Type B pancreatic cell (in vitro differentiated cells): ENCODE data around the gene ADGRF5. TPM values are rescaled to one million over a fixed set of nuclear protein-coding genes. Genes with fewer than 3 reads are reported as not detected.

Source experiments
- DNase-seq: peaks from one replicate; pipeline ENCODE4 v3.0.0; 2021; ENCODE audit warnings: mixed read lengths; ENCODE audit not compliant: unreplicated experiment; ENCODE audit errors: extremely low spot score
- H3K27ac Mint-ChIP-seq: 2 replicates; pipeline ENCODE4 v1.8.0; 2021; ENCODE audit warnings: mild to moderate bottlenecking, mixed read lengths
- H3K27me3 Mint-ChIP-seq: 2 replicates; pipeline ENCODE4 v1.8.0; 2021; ENCODE audit warnings: mixed read lengths
- H3K36me3 Mint-ChIP-seq: 2 replicates; pipeline ENCODE4 v1.8.0; 2021; ENCODE audit warnings: mixed read lengths
- H3K4me1 Mint-ChIP-seq: one replicate; pipeline ENCODE4 v1.8.0; 2021; ENCODE audit warnings: mixed read lengths; ENCODE audit not compliant: unreplicated experiment
- H3K4me3 Mint-ChIP-seq: 2 replicates; pipeline ENCODE4 v1.8.0; 2021; ENCODE audit warnings: mild to moderate bottlenecking, mixed read lengths
- H3K9me3 Mint-ChIP-seq: 2 replicates; pipeline ENCODE4 v1.8.0; 2021; ENCODE audit warnings: mixed read lengths
- CTCF ChIP-seq: fragments of 200-600 bp; sonication (generic); conservative IDR thresholded peaks from 2 replicates; pipeline ENCODE4 v1.5.0; 2021; ENCODE audit warnings: antibody characterized with exemption, mild to moderate bottlenecking
- total RNA-seq: library from RNA; stranded (reverse); gene quantifications from 2 replicates; pipeline ENCODE4 v1.2.1, GENCODE V29; 2021; ENCODE audit warnings: low replicate concordance

Gene ADGRF5
- total RNA-seq, 1 donor from 2014 or later, result 0.58 TPM

DNA sequence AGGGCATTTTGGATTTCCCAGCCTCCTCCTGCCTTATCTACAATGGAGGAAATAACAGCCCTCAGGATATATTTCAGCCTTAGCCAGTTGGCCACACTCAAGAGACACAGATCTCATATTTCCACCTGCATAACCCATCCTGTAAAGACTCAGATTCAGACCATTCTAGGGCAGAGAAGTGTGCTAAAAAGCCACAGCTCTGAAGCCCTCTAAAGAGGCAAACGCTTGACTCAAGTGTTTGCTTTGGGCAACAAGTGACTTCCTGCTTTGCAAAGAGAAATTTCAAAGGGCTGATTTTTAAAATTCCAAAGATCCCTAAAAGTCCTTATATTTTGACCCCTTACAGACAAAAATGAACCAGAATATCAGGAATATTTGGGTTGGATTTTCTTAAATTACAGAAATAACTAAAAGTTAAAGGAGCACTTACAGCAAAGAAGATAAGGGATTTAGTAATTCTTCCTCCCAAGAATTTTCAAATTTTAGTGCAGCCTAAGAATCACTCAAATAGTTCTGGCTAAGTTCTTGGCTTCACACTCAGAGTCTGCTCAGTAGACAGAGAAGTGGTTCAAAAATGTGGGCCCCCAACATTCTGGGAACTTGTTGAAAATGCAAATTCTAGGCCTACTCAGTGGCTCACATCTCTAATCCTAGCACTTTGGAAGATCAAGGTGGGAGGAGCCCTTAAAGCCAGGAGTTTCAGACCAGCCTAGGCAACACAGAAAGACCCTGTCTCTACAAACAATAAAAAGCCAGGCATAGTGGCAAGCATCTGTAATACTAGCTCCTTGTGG is 18.9 kb upstream of the ADGRF5 start:
- Mint-ChIP-seq H3K9me3 (peaks cover 4% of the 10 kb centered on the region), H3K27ac (no peak overlapping the region)
- DNase-seq, result no peak

DNA sequence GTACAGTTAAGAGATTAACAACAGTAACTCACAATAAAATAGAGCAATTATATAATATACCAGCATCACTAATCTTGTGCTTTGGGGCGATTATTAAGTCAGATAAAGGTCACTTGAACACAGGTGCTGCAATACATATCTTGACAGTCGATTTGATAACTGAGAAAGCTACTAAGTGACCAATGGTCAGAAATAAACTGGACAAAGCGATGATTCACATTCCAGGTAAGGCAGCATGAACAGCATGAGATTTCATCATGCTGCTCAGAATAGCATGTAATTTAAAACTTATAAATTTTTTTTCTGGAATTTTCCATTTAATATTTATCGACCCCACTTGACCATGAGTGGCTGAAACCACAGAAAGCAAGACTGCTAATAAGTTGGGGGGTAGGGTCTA is 15.9 kb upstream of the ADGRF5 start:
- H3K27me3 Mint-ChIP-seq, result no peaks in the 10 kb centered on the region
- no peak overlapping the region for H3K27ac Mint-ChIP-seq
- DNase-seq, result no peak
- no peaks in the 10 kb centered on the region for H3K36me3 Mint-ChIP-seq
- no peak overlapping the region for H3K4me3 Mint-ChIP-seq
- H3K9me3 Mint-ChIP-seq, result no peaks in the 10 kb centered on the region
- no peak for TF ChIP-seq CTCF
- H3K4me1 Mint-ChIP-seq, result peaks cover 20% of the 10 kb centered on the region

More for the DNA sequence above, 18.9 kb upstream of the ADGRF5 start:
- H3K36me3 Mint-ChIP-seq, result no peaks in the 10 kb centered on the region
- no peak overlapping the region for H3K4me3 Mint-ChIP-seq
- TF ChIP-seq CTCF, result no peak
- no peaks in the 10 kb centered on the region for H3K27me3 Mint-ChIP-seq
- peaks cover 13% of the 10 kb centered on the region for H3K4me1 Mint-ChIP-seq

DNA sequence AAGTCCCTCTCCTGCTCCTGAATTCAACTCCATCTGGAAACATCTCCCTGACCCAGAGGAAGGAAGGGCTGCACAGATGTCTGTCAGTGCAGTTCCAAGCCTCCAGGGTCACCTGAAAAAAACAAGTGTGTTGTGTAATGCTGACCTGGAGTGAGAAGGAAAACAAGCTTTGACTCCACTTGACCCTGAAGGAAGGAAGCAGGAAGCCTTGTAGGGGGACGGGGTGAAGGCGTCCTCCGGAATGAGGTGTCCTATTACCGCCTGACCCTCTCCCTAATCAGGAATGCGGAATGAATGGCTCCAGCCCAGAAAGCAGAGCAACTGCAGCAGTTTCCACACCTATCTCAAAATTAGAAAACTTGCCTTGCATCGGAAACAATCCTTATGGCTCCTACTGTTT is 13.9 kb upstream of the ADGRF5 start:
- TF ChIP-seq CTCF, result no peak
- Mint-ChIP-seq H3K27ac (no peak overlapping the region), H3K27me3 (no peaks in the 10 kb centered on the region), H3K36me3 (no peaks in the 10 kb centered on the region), H3K4me3 (no peak overlapping the region), H3K4me1 (peaks cover 20% of the 10 kb centered on the region), H3K9me3 (no peaks in the 10 kb centered on the region)
- no peak for DNase-seq

- DNase-seq, result no peak
- no peak overlapping the region for H3K4me3 Mint-ChIP-seq
- H3K9me3 Mint-ChIP-seq, result no peaks in the 10 kb centered on the region
- no peaks in the 10 kb centered on the region for H3K36me3 Mint-ChIP-seq
- TF ChIP-seq CTCF, result no peak
- H3K27me3 Mint-ChIP-seq, result no peaks in the 10 kb centered on the region
- peaks cover 14% of the 10 kb centered on the region for H3K4me1 Mint-ChIP-seq
- no peak overlapping the region for H3K27ac Mint-ChIP-seq
These were observed 12.0 kb upstream of the ADGRF5 start for GRCh38 chr6:46933751-46934150.

DNA sequence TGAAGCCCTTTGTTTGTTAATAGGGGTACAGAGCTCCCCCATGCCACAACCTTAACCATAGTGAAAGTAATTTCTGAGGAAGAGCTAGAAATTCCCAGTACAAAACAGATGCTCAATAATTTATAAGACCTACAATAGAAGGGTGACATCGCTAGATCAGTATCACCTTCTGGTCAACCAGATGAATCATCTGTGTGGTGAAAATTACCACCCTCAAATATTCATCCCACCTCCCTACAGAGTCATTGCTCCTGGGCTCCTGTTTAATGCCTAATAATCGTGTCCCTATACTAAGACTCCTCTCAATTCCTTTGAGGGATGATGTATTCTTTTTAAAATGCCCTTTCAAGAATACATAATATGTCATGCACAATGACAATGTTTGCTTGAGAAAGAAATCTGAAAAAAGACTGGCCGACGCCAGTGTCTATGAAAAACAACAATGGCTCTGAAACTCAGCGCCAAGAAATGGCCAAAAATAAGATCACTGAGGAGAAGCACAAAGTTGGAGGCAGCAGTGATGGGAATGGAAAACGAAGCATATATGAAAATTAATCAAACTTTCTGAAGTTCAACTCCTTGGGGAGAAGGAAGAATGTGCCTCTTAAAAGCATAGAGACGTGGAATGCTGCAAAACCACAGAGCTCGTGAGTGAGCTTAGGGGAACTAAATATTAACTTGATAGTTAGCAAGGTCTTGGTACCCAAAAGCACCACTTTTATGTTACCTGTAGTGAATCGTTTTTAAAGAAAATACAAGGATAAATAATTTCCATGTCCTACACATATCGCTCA is 11.0 kb upstream of the ADGRF5 start:
- Mint-ChIP-seq H3K36me3 (no peaks in the 10 kb centered on the region), H3K4me3 (no peak overlapping the region), H3K9me3 (no peaks in the 10 kb centered on the region), H3K4me1 (peaks cover 14% of the 10 kb centered on the region), H3K27me3 (no peaks in the 10 kb centered on the region), H3K27ac (no peak overlapping the region)
- no peak for DNase-seq
- TF ChIP-seq CTCF, result no peak
